ENCODE measurements around the gene VEZF1. TPM values are rescaled to one million over a fixed set of nuclear protein-coding genes. Genes with fewer than 3 reads are reported as not detected.

The VEZF1 gene
- polyA plus RNA-seq, 3 donors: 28.3 to 40.1 (median 29.0) TPM

DNA sequence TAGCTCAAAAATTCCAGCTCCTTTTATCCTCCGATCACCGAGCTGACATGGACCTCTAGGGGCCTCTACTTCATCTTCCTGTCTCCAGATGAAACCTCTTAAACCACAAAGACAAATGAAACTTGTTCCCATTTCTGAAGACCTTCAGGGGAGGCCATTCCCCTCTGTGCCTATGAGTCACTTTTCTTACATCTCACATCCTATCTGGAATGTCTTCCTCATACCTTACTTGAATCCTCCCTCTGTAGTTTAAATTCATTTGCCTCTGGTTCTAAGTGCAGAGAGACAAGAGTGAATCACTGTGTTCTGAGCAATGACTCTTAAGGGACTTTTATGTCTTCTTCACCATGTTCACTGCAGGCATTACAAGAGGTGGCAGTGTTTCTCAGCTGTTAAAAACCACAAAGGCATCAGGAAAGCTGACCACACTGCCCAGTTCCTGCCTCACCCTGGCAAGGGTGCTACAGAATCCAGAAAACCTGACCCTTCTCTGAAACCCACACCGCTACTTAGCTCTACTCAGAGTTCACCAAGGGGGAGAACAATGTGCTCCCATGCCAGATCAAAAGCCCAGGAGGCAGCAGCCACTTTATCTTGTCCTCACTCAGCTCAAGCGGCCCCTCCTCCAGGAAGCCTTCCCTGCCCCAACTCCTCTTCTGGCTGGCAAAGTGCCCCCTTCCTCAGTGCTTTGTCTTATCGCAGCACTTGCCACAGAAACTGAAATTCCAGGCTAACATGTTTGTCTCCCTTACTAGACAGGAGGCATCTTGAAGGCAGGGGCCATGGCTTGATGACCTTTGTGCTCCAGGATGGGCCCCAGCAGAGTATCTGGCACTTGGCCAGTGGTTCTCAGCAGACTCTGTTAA is 39.3 kb downstream of the VEZF1 start:
- Histone ChIP-seq H3K4me2 (replicated peaks; ENCODE audit: extremely low read depth, low read length, poor library complexity, severe bottlenecking) (peak overlapping the region; percentile 75), H3K4me3 (replicated peaks in 1 of 3; ENCODE audit: low read depth in 2 of 3, low read length in 3 of 3) (peak overlapping the region in 1 of 3 experiments; percentile 74), H3K27ac (ENCODE audit: low read depth in 1 of 2, low read length in 2 of 2) (peak overlapping the region; percentile 75 to 92), H3K9me3 (replicated peaks in 1 of 2; ENCODE audit: control insufficient read depth in 1 of 2, insufficient read depth in 1 of 2, low read length in 2 of 2) (no peaks in the 10 kb centered on the region), H3K27me3 (ENCODE audit: control insufficient read depth in 2 of 2, insufficient read depth in 2 of 2, low read length in 2 of 2) (peaks cover 0 to 3% of the 10 kb centered on the region in 2 donors), H3K36me3 (replicated peaks in 1 of 2; ENCODE audit: control insufficient read depth in 1 of 2, insufficient read depth in 2 of 2, low read length in 2 of 2) (no peaks in the 10 kb centered on the region), H3K79me2 (ENCODE audit: insufficient read depth, low read length) (peaks cover 29% of the 10 kb centered on the region), H3K4me1 (ENCODE audit: control insufficient read depth in 1 of 2, insufficient read depth in 2 of 2, low read length in 2 of 2) (peaks cover 71 to 84% of the 10 kb centered on the region in 2 donors), H4K20me1 (ENCODE audit: insufficient read depth, low read length) (no peaks in the 10 kb centered on the region), H2AFZ (ENCODE audit: insufficient read depth, low read depth, low read length, poor library complexity, severe bottlenecking) (no peak overlapping the region), H3K9ac (ENCODE audit: insufficient read depth, low read length, poor library complexity, severe bottlenecking) (peak overlapping the region; percentile 49)
- Mint-ChIP-seq H3K4me3 (peak overlapping the region; percentile 47 to 70), H3K36me3 (peaks cover 11 to 18% of the 10 kb centered on the region in 2 donors), H3K27ac (peak overlapping the region; percentile 88 to 96 (median 93)), H3K27me3 (ENCODE audit: low read depth in 3 of 3) (peaks cover 3 to 12% (median 9%) of the 10 kb centered on the region in 3 donors), H3K4me1 (peaks cover 74% of the 10 kb centered on the region), H3K9me3 (peaks cover 0 to 3% (median 0%) of the 10 kb centered on the region in 7 donors)
- peak; percentile 78 to 95 (median 85) for DNase-seq
- intact Hi-C loops (cut with micrococcal nuclease): loop anchor here (2.0 to 5.0 kb wide), 2 partner anchors 38 to 39 kb away; partner anchors contain the start of gene VEZF1 (in 1 of the 2)
- TF ChIP-seq, protein P1, sequence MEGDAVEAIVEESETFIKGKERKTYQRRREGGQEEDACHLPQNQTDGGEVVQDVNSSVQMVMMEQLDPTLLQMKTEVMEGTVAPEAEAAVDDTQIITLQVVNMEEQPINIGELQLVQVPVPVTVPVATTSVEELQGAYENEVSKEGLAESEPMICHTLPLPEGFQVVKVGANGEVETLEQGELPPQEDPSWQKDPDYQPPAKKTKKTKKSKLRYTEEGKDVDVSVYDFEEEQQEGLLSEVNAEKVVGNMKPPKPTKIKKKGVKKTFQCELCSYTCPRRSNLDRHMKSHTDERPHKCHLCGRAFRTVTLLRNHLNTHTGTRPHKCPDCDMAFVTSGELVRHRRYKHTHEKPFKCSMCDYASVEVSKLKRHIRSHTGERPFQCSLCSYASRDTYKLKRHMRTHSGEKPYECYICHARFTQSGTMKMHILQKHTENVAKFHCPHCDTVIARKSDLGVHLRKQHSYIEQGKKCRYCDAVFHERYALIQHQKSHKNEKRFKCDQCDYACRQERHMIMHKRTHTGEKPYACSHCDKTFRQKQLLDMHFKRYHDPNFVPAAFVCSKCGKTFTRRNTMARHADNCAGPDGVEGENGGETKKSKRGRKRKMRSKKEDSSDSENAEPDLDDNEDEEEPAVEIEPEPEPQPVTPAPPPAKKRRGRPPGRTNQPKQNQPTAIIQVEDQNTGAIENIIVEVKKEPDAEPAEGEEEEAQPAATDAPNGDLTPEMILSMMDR (IDR thresholded peaks at IDR 0.05): no peak
- whole genome bisulfite sequencing (ENCODE audit: insufficient coverage): 22% methylated on average over 4 of the region's 5 CpGs

DNA sequence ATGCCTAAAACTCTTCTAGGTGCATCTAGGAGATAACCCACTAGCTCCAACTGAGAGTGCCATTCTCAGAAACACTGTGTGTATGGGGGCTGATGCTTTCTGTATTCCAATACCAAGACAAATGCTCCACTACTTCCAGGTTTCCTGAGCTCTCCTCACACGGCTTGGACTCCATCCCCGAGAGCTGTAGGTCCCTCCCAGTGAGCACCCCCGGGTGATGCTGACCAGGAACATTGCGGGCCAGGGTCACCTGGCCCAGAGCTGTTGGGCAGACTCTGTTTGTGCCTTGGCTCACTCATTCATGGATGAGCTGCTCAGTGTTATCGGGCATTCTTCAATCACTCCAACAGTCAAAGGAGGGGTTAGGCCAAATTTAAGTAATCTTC is 39.9 kb downstream of the VEZF1 start:
- intact Hi-C loops (cut with micrococcal nuclease): loop anchor here (2.0 to 5.0 kb wide), 2 partner anchors 39 kb away; partner anchors contain the start of gene VEZF1 (in 1 of the 2)
- Histone ChIP-seq H3K27ac (ENCODE audit: low read depth in 1 of 2, low read length in 2 of 2) (peak overlapping the region; percentile 69 to 92), H3K9me3 (replicated peaks in 1 of 2; ENCODE audit: control insufficient read depth in 1 of 2, insufficient read depth in 1 of 2, low read length in 2 of 2) (no peaks in the 10 kb centered on the region), H3K4me3 (replicated peaks in 1 of 3; ENCODE audit: low read depth in 2 of 3, low read length in 3 of 3) (peak overlapping the region in 1 of 3 experiments; percentile 74), H3K4me1 (ENCODE audit: control insufficient read depth in 1 of 2, insufficient read depth in 2 of 2, low read length in 2 of 2) (peaks cover 75 to 84% of the 10 kb centered on the region in 2 donors), H3K36me3 (replicated peaks in 1 of 2; ENCODE audit: control insufficient read depth in 1 of 2, insufficient read depth in 2 of 2, low read length in 2 of 2) (no peaks in the 10 kb centered on the region), H3K79me2 (ENCODE audit: insufficient read depth, low read length) (peaks cover 24% of the 10 kb centered on the region), H4K20me1 (ENCODE audit: insufficient read depth, low read length) (no peaks in the 10 kb centered on the region), H2AFZ (ENCODE audit: insufficient read depth, low read depth, low read length, poor library complexity, severe bottlenecking) (no peak overlapping the region), H3K4me2 (replicated peaks; ENCODE audit: extremely low read depth, low read length, poor library complexity, severe bottlenecking) (peak overlapping the region; percentile 75), H3K27me3 (ENCODE audit: control insufficient read depth in 2 of 2, insufficient read depth in 2 of 2, low read length in 2 of 2) (no peaks in the 10 kb centered on the region), H3K9ac (ENCODE audit: insufficient read depth, low read length, poor library complexity, severe bottlenecking) (peak overlapping the region; percentile 16)
- H3K27me3 Mint-ChIP-seq (ENCODE audit: low read depth in 3 of 3): peaks cover 0 to 5% (median 4%) of the 10 kb centered on the region in 3 donors
- 64% methylated on average over 5 of the region's 5 CpGs for WGBS (ENCODE audit: insufficient coverage)
- peaks cover 6 to 13% of the 10 kb centered on the region in 2 donors for H3K36me3 Mint-ChIP-seq
- peak overlapping the region; percentile 47 to 70 for H3K4me3 Mint-ChIP-seq
- peak overlapping the region; percentile 88 to 96 (median 93) for H3K27ac Mint-ChIP-seq
- DNase-seq: no peak
- peaks cover 0 to 3% (median 0%) of the 10 kb centered on the region in 7 donors for H3K9me3 Mint-ChIP-seq
- H3K4me1 Mint-ChIP-seq: peaks cover 74% of the 10 kb centered on the region
- TF ChIP-seq, protein P1 (IDR thresholded peaks at IDR 0.05): no peak
